ENCODE results near the gene PPP1R2.

Gene PPP1R2

GRCh38 chr3:195549931-195550519 lies 6.9 kb upstream of the PPP1R2 start:
- ChIA-PET POLR2A (no interaction called here), CTCF (interaction anchor here (0.6 to 1.2 kb wide), 3 partner anchors 9 to 1220 kb away, joined by 3 to 5 read pairs (median 3); no protein-coding TSS in a partner anchor)
- TF ChIP-seq BHLHE40 (IDR thresholded peaks at IDR 0.05; ENCODE audit: borderline replicate concordance) (no peak), FOXA1 (IDR thresholded peaks at IDR 0.05) (no peak)
- DNase-seq (ENCODE audit: extremely low spot score), result no peak

- ChIA-PET POLR2A (no interaction called here), CTCF (no interaction called here)
- DNase-seq (ENCODE audit: extremely low spot score), result no peak
- no peak for TF ChIP-seq FOXK2 (IDR thresholded peaks at IDR 0.05)
Observed at GRCh38 chr3:195548987-195549386, 5.9 kb upstream of the PPP1R2 start.

DNA sequence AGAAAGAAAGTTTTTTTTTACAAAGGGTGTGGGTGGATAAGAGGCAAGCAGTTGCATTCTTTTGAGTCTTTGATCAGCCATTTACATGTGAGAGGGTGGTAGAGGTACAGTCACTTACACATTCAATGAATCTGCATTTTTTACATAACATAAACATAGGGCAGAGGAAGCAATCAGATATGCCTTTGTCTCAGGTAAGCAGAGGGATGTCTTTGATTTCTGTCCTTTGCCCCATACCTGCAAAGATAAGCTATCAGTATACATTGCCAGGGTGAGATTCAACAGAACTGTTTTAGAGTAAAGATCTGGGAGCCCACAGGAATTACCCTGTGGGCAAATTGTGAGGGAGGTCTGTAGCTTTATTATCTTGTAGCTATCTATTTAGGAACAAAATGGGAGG lies 5.4 kb upstream of the PPP1R2 start:
- no peak for DNase-seq (ENCODE audit: extremely low spot score)
- ChIA-PET CTCF (no interaction called here), POLR2A (no interaction called here)
- TF ChIP-seq ARNT (IDR thresholded peaks at IDR 0.05) (no peak), NFRKB (IDR thresholded peaks at IDR 0.05) (no peak), L3MBTL2 (conservative IDR thresholded peaks at IDR 0.05) (no peak), TARDBP (IDR thresholded peaks at IDR 0.05) (no peak), SUZ12 (IDR thresholded peaks at IDR 0.05) (no peak), ZNF384 (IDR thresholded peaks at IDR 0.05) (no peak), FOXK2 (IDR thresholded peaks at IDR 0.05) (no peak), PKNOX1 (IDR thresholded peaks at IDR 0.05) (no peak), SP1 (IDR thresholded peaks at IDR 0.05) (no peak)

GRCh38 chr3:195548006-195548405 lies 4.9 kb upstream of the PPP1R2 start:
- ChIA-PET CTCF (no interaction called here), POLR2A (no interaction called here)
- no peak for TF ChIP-seq FOXK2 (IDR thresholded peaks at IDR 0.05)
- TF ChIP-seq CTBP1 (IDR thresholded peaks at IDR 0.05; ENCODE audit: borderline replicate concordance), result no peak
- TF ChIP-seq LEF1 (IDR thresholded peaks at IDR 0.05; ENCODE audit: borderline replicate concordance), result no peak
- no peak for TF ChIP-seq NFRKB (IDR thresholded peaks at IDR 0.05)
- no peak for TF ChIP-seq BHLHE40 (IDR thresholded peaks at IDR 0.05; ENCODE audit: borderline replicate concordance)
- no peak for TF ChIP-seq SP1 (IDR thresholded peaks at IDR 0.05)
- TF ChIP-seq FOXA1 (IDR thresholded peaks at IDR 0.05), result no peak
- TF ChIP-seq ELF4 (IDR thresholded peaks at IDR 0.05), result no peak
- TF ChIP-seq SUZ12 (IDR thresholded peaks at IDR 0.05), result no peak
- TF ChIP-seq FOXM1 (IDR thresholded peaks at IDR 0.05; ENCODE audit: borderline replicate concordance), result no peak
- no peak for TF ChIP-seq PKNOX1 (IDR thresholded peaks at IDR 0.05)
- no peak for TF ChIP-seq TARDBP (IDR thresholded peaks at IDR 0.05)
- no peak for TF ChIP-seq ARNT (IDR thresholded peaks at IDR 0.05)
- no peak for TF ChIP-seq L3MBTL2 (conservative IDR thresholded peaks at IDR 0.05)
- no peak for TF ChIP-seq ZNF384 (IDR thresholded peaks at IDR 0.05)
- TF ChIP-seq HDGF (IDR thresholded peaks at IDR 0.05; ENCODE audit: borderline replicate concordance), result no peak
- no peak for DNase-seq (ENCODE audit: extremely low spot score)

DNA sequence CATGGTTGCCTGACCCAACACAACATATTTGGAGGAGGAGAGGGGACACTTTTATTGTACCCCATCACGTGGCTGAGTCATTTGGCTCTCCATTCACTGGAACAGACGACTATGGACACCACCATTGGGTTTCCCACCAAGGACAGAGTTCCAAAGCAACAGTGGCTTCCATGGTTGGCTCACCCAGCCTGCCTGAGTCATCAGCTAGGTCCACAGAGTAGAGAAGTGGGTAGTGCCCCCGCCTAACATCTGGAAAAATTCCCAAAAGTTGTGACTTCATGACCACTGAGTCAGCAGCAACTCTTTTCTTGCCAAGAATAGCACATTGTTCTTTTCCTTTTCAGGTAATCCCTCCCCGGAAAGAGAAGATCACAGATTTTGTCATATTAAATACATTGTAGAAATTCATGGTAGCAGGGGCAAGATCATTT lies 3.0 kb upstream of the PPP1R2 start:
- DNase-seq (ENCODE audit: extremely low spot score), result no peak
- ChIA-PET CTCF (no interaction called here), POLR2A (no interaction called here)
- TF ChIP-seq NFRKB (IDR thresholded peaks at IDR 0.05) (no peak), FOXM1 (IDR thresholded peaks at IDR 0.05; ENCODE audit: borderline replicate concordance) (no peak), ELF4 (IDR thresholded peaks at IDR 0.05) (no peak)

GRCh38 chr3:195544634-195545033 lies 1.5 kb upstream of the PPP1R2 start:
- ChIA-PET POLR2A (no interaction called here), CTCF (no interaction called here)
- no peak for DNase-seq (ENCODE audit: extremely low spot score)
- TF ChIP-seq FOXM1 (IDR thresholded peaks at IDR 0.05; ENCODE audit: borderline replicate concordance), result no peak
- no peak for TF ChIP-seq FOXK2 (IDR thresholded peaks at IDR 0.05)
- TF ChIP-seq CTBP1 (IDR thresholded peaks at IDR 0.05; ENCODE audit: borderline replicate concordance), result no peak
- no peak for TF ChIP-seq TARDBP (IDR thresholded peaks at IDR 0.05)
- TF ChIP-seq ZNF384 (IDR thresholded peaks at IDR 0.05), result no peak
- TF ChIP-seq ELF4 (IDR thresholded peaks at IDR 0.05), result no peak
- TF ChIP-seq ARNT (IDR thresholded peaks at IDR 0.05), result no peak
- no peak for TF ChIP-seq PKNOX1 (IDR thresholded peaks at IDR 0.05)
- no peak for TF ChIP-seq HDGF (IDR thresholded peaks at IDR 0.05; ENCODE audit: borderline replicate concordance)
- no peak for TF ChIP-seq NFRKB (IDR thresholded peaks at IDR 0.05)
- no peak for TF ChIP-seq FOXA1 (IDR thresholded peaks at IDR 0.05)
- TF ChIP-seq LEF1 (IDR thresholded peaks at IDR 0.05; ENCODE audit: borderline replicate concordance), result no peak
- no peak for TF ChIP-seq SUZ12 (IDR thresholded peaks at IDR 0.05)
- TF ChIP-seq SP1 (IDR thresholded peaks at IDR 0.05), result no peak
- TF ChIP-seq L3MBTL2 (conservative IDR thresholded peaks at IDR 0.05), result no peak
- TF ChIP-seq BHLHE40 (IDR thresholded peaks at IDR 0.05; ENCODE audit: borderline replicate concordance), result no peak

DNA sequence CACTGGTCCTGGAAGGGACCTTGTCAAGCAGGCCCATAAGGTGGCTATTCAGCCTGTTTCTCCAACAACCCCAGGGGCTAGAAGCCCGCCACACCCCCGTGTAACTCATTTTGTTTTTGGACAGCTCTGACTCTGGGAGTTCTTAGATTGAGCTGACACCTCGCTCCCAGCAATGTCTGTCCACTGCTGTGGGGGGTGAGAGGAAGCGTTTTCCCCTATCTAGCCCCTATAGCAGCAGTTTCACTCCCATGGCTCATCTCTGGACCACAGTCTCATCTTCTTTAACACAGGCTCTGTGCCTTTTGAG lies 1.1 kb upstream of the PPP1R2 start:
- POLR2A ChIA-PET, result no interaction called here
- CTCF ChIA-PET, result no interaction called here
- TF ChIP-seq BHLHE40 (IDR thresholded peaks at IDR 0.05; ENCODE audit: borderline replicate concordance) (no peak), ARNT (IDR thresholded peaks at IDR 0.05) (no peak), CTBP1 (IDR thresholded peaks at IDR 0.05; ENCODE audit: borderline replicate concordance) (no peak), FOXM1 (IDR thresholded peaks at IDR 0.05; ENCODE audit: borderline replicate concordance) (no peak), ELF4 (IDR thresholded peaks at IDR 0.05) (no peak), NFRKB (IDR thresholded peaks at IDR 0.05) (no peak), TARDBP (IDR thresholded peaks at IDR 0.05) (no peak), L3MBTL2 (conservative IDR thresholded peaks at IDR 0.05) (no peak), SP1 (IDR thresholded peaks at IDR 0.05) (no peak), FOXA1 (IDR thresholded peaks at IDR 0.05) (no peak), ZNF384 (IDR thresholded peaks at IDR 0.05) (no peak), PKNOX1 (IDR thresholded peaks at IDR 0.05) (no peak)
- DNase-seq (ENCODE audit: extremely low spot score), result no peak

Data from HEK293T (cell line).